GM10847 (cell line): ENCODE data around the gene BUD23.
A peak's percentile ranks its signal among the peaks of the same experiment; 100 is the strongest.

Experiments used
- POLR2A ChIP-seq: IDR thresholded peaks from 2 replicates; pipeline ENCODE4 v1.6.1; 2011; ENCODE audit not compliant: insufficient read length; ENCODE audit errors: extremely low read depth

BUD23 gene, protein sequence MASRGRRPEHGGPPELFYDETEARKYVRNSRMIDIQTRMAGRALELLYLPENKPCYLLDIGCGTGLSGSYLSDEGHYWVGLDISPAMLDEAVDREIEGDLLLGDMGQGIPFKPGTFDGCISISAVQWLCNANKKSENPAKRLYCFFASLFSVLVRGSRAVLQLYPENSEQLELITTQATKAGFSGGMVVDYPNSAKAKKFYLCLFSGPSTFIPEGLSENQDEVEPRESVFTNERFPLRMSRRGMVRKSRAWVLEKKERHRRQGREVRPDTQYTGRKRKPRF

GRCh38 chr7:73683056-73683787 lies at the start of gene BUD23, which contains the start of gene DNAJC30:
TSS of gene BUD23 (plus strand) at chr7:73683597. CDS start at chr7:73683626, 29 bp downstream.
TSS of gene DNAJC30 (minus strand) at chr7:73683453. CDS start at chr7:73683423, 30 bp downstream.
- peak; percentile 91 for TF ChIP-seq POLR2A

DNA sequence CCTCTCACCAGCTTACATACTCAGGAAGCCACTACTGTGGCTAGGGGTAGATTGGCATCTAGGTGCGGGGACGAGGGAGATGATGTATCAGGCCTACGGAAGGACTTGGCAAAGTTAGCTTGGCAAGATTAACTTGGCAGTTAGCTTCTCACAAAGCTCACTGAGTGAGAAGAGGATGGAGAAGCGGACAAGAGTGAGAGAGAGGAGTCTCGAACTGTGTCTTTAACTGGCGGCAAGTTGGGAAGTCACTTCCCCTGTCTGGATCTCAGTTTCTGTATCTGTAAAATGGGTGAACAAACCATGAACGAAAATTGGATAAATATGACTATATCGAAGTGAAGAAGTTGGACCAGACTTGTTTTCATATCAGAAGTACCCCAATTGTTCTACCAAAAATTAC lies 49.6 kb upstream of the BUD23 start:
- no peak for TF ChIP-seq POLR2A

DNA sequence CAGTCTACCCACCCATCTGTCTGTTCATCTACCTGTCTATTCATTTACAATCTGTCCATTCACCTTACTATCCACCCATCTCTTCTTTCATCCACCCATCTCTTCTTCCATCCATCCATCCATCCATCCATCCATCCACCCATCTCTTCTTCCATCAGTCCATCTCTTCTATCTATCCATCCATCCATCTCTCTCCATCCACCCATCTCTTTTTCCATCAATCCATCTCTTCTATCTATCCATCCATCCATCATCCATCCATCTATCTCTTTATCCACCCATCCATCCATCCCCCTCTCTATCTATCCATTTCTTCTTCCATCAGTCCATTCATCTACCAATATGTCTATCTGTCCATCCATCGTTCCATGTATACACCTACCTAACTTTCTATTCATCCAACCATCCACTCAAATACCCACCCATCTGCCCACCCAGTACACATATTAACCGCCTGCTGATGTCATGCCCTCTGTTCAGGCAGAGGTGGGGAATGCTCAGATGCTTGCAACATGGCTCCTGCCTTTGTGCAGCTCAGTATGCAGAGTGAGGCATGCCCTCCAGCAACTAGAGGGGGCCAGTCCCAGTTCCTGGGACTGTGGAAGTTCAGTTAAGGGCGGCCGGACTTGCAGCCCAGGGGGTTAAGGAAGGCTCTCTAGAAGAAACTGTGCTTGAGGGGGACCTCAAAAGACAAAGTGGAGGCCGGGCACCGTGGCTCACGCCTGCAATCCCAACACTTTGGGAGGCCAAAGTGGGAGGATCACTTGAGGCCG lies 47.8 kb upstream of the BUD23 start:
- no peak for TF ChIP-seq POLR2A

DNA sequence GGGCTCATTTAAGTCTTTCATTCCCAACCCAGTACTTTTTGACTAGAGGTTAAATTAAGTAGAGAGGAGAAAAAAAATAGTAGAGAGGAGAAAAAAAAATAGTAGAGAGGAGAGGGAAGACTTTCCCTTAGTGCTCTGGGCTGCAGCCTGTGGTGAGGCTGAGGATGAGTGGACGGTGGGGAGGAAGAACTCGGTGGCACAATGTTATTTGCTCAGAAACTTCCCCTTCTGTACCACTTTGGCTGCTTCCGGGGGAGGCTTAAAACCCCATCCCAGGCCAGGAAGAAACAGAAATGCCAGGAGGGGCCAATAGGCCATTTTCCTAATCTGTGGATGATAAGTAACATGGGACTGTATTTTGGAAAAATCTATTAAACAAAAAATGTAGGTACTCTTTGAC lies 44.5 kb upstream of the BUD23 start:
- TF ChIP-seq POLR2A, result no peak

DNA sequence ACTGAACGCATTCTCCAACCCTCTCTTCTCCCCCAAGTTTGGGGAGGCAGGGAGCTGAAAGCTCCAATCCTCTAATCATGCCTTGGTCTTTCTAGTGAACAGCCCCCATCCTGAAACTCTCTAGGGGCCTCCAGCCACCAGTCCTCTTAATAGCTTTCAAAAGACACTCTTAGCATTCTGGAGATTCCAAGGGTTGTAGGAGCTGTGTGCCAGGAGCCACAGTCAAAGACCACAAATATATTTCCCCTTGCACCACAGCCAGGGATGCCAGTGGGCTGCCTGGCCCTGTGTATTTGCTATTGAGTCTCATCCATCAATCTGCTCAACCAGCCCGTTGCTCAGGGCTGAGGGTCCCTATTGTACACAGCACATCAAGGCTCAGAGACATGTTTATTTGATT lies 40.6 kb upstream of the BUD23 start:
- TF ChIP-seq POLR2A, result no peak

DNA sequence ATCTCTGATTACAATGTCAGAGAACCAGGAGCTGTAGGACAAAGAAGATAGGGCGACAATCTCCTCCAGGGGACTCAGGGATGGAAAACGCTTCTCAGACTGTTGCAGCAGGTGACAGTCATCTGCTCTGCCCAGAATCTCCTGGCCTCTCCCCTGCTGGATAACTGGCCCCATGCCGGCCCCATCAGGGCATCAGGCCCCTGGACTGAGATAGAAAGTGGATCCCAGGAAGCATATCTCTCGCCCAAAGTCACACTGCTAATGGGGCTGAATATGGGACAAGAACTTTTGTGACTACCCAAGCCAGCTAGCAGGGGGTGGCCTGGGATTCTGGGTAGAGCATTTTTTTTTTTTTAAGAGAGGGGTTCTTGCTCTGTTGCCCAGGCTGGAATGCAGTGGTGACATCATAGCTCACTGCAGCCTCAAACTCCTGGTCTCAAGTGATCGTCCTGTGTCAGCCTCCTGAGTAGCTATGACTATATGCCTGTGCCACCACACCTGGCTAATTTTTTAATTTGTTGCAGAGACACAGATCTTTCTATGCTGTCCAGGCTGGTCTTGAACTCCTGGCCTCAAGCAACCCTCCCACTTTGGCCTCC lies 38.6 kb upstream of the BUD23 start:
- no peak for TF ChIP-seq POLR2A

DNA sequence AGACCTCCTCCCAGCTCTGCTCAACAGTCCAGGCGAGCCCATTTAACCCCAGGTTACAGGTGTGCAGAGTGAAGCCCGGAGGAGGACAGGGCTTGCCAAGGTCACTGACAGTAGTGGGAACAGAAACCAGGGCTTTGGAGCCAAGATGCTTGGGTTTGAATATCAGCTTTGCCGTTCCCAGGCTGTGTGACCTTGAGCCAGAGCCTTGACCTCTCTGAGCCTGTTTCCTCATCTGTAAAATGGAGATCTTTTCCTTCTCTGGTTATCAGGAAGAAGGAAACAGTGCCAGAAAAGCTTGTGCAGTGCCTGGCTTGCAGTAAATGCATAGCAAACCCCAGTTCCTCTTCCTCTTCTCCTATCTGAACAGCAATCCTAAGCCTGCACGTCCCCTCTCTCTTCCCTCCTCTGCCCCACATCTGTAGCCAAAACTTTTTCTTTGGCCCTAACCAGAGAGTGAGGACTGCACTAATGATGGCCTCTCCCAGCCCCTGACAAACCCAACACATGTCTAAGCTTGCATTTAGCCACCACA lies 37.7 kb upstream of the BUD23 start:
- TF ChIP-seq POLR2A, result no peak

DNA sequence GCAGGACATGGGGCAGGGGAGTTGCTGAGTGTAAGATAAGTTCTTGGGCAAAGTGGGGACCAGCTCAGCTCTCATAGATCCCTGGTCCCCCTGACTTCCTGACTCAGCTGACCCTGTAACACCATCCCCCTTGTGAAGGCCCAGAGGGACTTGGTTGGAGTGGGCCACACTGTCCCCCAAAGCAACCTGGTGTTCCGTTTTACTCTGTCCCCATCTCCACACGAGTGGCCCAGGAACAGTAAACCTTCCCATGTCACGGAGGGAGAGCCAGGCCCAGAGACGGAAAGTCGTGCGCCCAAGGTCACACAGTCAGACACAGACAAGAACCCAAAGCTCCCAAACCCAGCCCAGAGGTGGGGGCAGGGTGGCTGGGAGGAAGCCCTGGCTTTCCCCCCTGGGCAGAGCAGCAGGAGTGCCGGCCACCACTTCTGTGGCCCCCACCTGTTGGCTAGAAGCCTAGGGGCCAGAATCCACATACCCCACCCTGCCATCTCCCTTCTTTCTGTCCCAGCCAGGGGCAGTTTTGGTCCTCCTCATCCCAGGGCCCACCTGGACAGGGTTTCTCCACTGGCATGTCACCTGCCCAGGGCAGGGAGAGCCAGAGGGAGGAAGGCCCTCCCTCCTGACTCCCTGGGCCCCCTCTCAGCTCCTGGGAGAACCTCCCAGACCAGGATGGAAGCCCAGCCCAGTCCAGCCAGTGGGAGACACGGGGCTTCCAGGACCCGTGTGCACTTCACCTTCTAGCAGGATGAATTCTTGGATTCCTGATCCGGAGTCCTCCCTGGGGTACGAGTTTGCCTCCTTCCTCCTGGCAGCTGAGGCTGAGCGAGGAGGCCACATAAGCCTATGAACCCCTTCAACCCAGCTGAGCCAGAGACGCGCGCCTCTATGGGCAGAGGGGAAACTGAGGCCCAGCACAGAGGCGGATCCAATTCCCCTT lies 36.3 kb upstream of the BUD23 start:
- TF ChIP-seq POLR2A, result no peak

GRCh38 chr7:73647725-73648592 lies 35.4 kb upstream of the BUD23 start:
- TF ChIP-seq POLR2A, result no peak

DNA sequence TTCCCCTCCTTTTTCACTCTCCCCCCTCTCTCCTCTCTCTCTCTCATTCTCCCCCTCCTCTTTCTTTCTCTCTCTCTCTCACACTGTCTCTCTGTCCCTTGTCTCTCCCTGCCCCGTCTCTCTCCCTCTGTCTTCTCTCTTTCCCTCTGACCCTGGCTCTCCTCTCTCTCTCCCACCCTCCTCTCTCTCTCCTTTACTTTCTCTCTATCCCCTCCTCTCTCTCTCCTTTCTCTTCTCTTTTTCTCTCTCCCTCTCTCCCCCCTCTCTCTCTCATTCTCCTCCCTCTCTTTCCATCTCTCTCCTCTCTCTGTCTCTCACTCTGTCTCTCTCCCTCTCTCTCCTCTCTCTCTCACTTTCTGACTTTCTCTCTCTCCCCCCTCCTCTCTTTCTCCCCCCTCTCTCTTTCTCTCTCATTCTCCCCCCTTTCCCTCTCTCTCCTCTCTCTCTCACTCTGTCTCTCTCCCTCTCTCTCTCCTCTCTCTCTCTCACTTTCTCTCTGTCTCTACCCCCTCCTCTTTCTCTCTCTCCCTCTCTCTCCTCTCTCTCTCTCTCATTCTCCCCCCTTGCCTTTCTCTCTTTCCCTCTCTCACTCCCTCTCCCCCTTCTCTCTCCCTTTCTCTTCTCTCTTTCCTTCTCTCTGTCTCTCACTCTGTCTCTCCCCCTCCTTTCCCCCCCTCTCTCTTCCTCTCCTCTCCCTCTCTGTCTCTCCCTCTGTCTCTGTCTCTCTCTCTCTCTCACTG lies 34.6 kb upstream of the BUD23 start:
- no peak for TF ChIP-seq POLR2A

DNA sequence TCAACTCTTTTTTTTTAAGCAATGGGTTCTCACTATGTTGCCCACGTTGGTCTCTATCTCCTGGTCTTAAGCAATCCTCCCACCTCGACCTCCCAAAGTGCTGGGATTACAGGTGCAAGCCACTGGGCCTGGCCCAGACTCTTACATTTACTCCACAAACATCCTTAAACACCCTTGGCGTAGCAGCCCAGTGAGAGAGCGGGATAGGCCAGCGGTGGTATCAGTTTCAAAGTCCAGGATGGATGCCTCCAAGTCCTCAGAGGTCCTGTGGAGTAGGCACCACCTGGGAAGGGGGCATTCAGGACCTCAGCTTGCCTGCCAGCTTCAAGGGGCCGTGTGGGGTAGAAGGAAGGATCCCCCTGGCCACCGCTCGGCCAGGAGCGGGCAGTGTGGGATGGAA lies 33.8 kb upstream of the BUD23 start:
- TF ChIP-seq POLR2A, result no peak

DNA sequence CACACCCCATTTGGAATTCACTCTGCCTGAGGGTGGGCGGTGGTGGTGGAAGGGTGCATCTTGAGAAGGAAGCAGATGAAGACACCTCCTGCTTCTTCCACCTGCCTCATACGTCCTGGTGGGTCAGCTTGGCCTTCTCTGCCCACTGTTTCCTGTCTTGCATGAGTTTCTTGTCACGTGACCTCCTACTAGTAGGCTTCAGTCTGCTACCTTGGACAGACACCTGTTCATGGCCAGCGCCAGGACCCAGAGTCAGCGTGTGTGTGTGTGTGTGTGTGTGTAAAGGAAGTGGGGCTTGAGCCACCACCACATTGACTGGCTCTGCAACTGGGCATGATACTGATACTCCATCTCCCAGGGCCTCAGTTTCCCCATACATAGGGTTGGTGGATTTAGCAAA lies 32.9 kb upstream of the BUD23 start:
- TF ChIP-seq POLR2A, result no peak
